Measurements from ENCODE around the gene DDX39B. TPM values are rescaled to one million over a fixed set of nuclear protein-coding genes. Genes with fewer than 3 reads are reported as not detected.

Gene DDX39B
- total and polyA plus RNA-seq, 9 of the 15 experiments (the other 6 are each of a cell fraction or from before 2014, with no cell fraction given), result 479 to 869 (median 592) TPM

GRCh38 chr6:31541658-31542521 lies at the start of gene DDX39B (continued):
- TF ChIP-seq PHF20 (IDR thresholded peaks at IDR 0.05; ENCODE audit: partially characterized antibody) (peak; percentile 97), ZNF551 (CRISPR knock-in tag; IDR thresholded peaks at IDR 0.05) (no peak), ZC3H8 (IDR thresholded peaks at IDR 0.05) (peak; percentile 67; the same call in 1 of the 2 replicates), MEF2D (tag; conservative IDR thresholded peaks at IDR 0.05; ENCODE audit: low read depth) (peak; percentile 80), RNF219 (CRISPR knock-in tag; IDR thresholded peaks at IDR 0.05) (peak; percentile 17; the same call in 1 of the 2 replicates), ARID3B (CRISPR knock-in tag; IDR thresholded peaks at IDR 0.05; ENCODE audit: borderline replicate concordance) (no peak; the same call in 1 of the 2 replicates), SMC3 (conservative IDR thresholded peaks at IDR 0.05; ENCODE audit: insufficient read depth, low read depth, low read length) (no peak), SMAD4 (CRISPR knock-in tag; conservative IDR thresholded peaks at IDR 0.05) (peak; percentile 33; the same call in 1 of the 2 replicates), CREB1 (IDR thresholded peaks at IDR 0.05) (no peak; the same call in none of the 2 replicates), CREB1 (CRISPR knock-in tag; IDR thresholded peaks at IDR 0.05) (0 out of 2 replicates have a peak, but pooled peaks have one; percentile 58), C11orf30 (IDR thresholded peaks at IDR 0.05; ENCODE audit: low read depth) (peak; percentile 76), MAX (CRISPR knock-in tag; IDR thresholded peaks at IDR 0.05) (peak; percentile 79), ZNF224 (CRISPR knock-in tag; IDR thresholded peaks at IDR 0.05) (no peak), CEBPG (CRISPR knock-in tag; IDR thresholded peaks at IDR 0.05) (no peak), CEBPG (tag; conservative IDR thresholded peaks at IDR 0.05 in 1 of 2, IDR thresholded peaks at IDR 0.05 in 1 of 2) (no peak), ZNF445 (CRISPR knock-in tag; IDR thresholded peaks at IDR 0.05; ENCODE audit: low read depth) (0 out of 2 replicates have a peak, but pooled peaks have one; percentile 16), E2F8 (IDR thresholded peaks at IDR 0.05; ENCODE audit: low read depth, partially characterized antibody) (peak; percentile 93)
